ENCODE results near the gene TBCE.

GRCh38 chr1:235417086-235417697 is 50.0 kb downstream of the TBCE start:
- TF ChIP-seq CTCF (IDR thresholded peaks at IDR 0.05; ENCODE audit: low read length): peak; percentile 95
- TF ChIP-seq EZH2 (optimal IDR thresholded peaks at IDR 0.05; ENCODE audit: low read depth, low read length): no peak
